ENCODE data around the gene DYNC2H1.

Gene DYNC2H1

GRCh38 chr11:103274025-103274424 is 164.8 kb downstream of the DYNC2H1 start:
- DNase-seq (ENCODE audit: low read depth in 1 of 2, low spot score in 1 of 2), result no peak
- TF ChIP-seq POLR2AphosphoS5 (IDR thresholded peaks at IDR 0.05; ENCODE audit: low read depth) (no peak), GABPA (IDR thresholded peaks at IDR 0.05; ENCODE audit: low read depth) (no peak), CTCF (IDR thresholded peaks at IDR 0.05; ENCODE audit: insufficient read depth, low read length) (no peak)
- Histone ChIP-seq H3K27ac (replicated peaks) (no peak overlapping the region), H3K4me3 (replicated peaks; ENCODE audit: insufficient read depth, low read length) (no peak overlapping the region), H3K27me3 (ENCODE audit: insufficient read depth, poor library complexity, severe bottlenecking) (no peaks in the 10 kb centered on the region)

- no peak overlapping the region for H3K4me3 ChIP-seq (replicated peaks; ENCODE audit: insufficient read depth, low read length)
- H3K27ac ChIP-seq (replicated peaks), result no peak overlapping the region
- TF ChIP-seq POLR2AphosphoS5 (IDR thresholded peaks at IDR 0.05; ENCODE audit: low read depth) (no peak), REST (IDR thresholded peaks at IDR 0.05; ENCODE audit: insufficient replicate concordance, low read depth) (no peak), SPI1 (IDR thresholded peaks at IDR 0.05; ENCODE audit: borderline replicate concordance, low read depth) (no peak), CTCF (IDR thresholded peaks at IDR 0.05; ENCODE audit: insufficient read depth, low read length) (no peak), GABPA (IDR thresholded peaks at IDR 0.05; ENCODE audit: low read depth) (no peak)
- DNase-seq (ENCODE audit: low read depth in 1 of 2, low spot score in 1 of 2), result no peak
- no peaks in the 10 kb centered on the region for H3K27me3 ChIP-seq (ENCODE audit: insufficient read depth, poor library complexity, severe bottlenecking)
These were observed 170.6 kb downstream of the DYNC2H1 start for GRCh38 chr11:103279821-103280220.

- no peak overlapping the region for H3K4me3 ChIP-seq (replicated peaks; ENCODE audit: insufficient read depth, low read length)
- TF ChIP-seq REST (IDR thresholded peaks at IDR 0.05; ENCODE audit: insufficient replicate concordance, low read depth), result no peak
- no peak for TF ChIP-seq POLR2AphosphoS5 (IDR thresholded peaks at IDR 0.05; ENCODE audit: low read depth)
- no peak for TF ChIP-seq CTCF (IDR thresholded peaks at IDR 0.05; ENCODE audit: insufficient read depth, low read length)
These were observed 172.1 kb downstream of the DYNC2H1 start for GRCh38 chr11:103281301-103281700.

GRCh38 chr11:103284260-103284659 is 175.0 kb downstream of the DYNC2H1 start:
- DNase-seq (ENCODE audit: low read depth in 1 of 2, low spot score in 1 of 2), result no peak
- no peaks in the 10 kb centered on the region for H3K27me3 ChIP-seq (ENCODE audit: insufficient read depth, poor library complexity, severe bottlenecking)
- TF ChIP-seq REST (IDR thresholded peaks at IDR 0.05; ENCODE audit: insufficient replicate concordance, low read depth) (no peak), POLR2AphosphoS5 (IDR thresholded peaks at IDR 0.05; ENCODE audit: low read depth) (no peak), SPI1 (IDR thresholded peaks at IDR 0.05; ENCODE audit: borderline replicate concordance, low read depth) (no peak), CTCF (IDR thresholded peaks at IDR 0.05; ENCODE audit: insufficient read depth, low read length) (no peak), GABPA (IDR thresholded peaks at IDR 0.05; ENCODE audit: low read depth) (no peak)
- no peak overlapping the region for H3K27ac ChIP-seq (replicated peaks)
- no peak overlapping the region for H3K4me3 ChIP-seq (replicated peaks; ENCODE audit: insufficient read depth, low read length)

More at GRCh38 chr11:103281301-103281700, 172.1 kb downstream of the DYNC2H1 start:
- Histone ChIP-seq H3K27me3 (ENCODE audit: insufficient read depth, poor library complexity, severe bottlenecking) (no peaks in the 10 kb centered on the region), H3K27ac (replicated peaks) (no peak overlapping the region)
- no peak for DNase-seq (ENCODE audit: low read depth in 1 of 2, low spot score in 1 of 2)

Measured in HL-60 (cell line).